Aorta (tissue), 5 donors: ENCODE data around the gene ERI3. TPM values are rescaled to one million over a fixed set of nuclear protein-coding genes. Genes with fewer than 3 reads are reported as not detected.
A peak's percentile ranks its signal among the peaks of the same experiment; 100 is the strongest.

Experiments used
- ATAC-seq: fragments of 200-7000 bp; cut with Tn5 transposase; one replicate; pipeline ENCODE4 v1.9.1; 2022; ENCODE audit warnings: moderate library complexity; ENCODE audit not compliant: low FRiP score
- DNase-seq, 2 donors: peaks; one replicate each; pipeline ENCODE4 v3.0.0-alpha.2; 2020
- H3K27ac ChIP-seq, 2 donors: one replicate each; pipeline ENCODE4 v1.5.1; 2013; ENCODE audit warnings: low read length in 2 of 2, mild to moderate bottlenecking in 2 of 2, moderate library complexity in 2 of 2, control low read depth in 1 of 2, inconsistent platforms in 1 of 2, low read depth in 1 of 2
- H3K27me3 ChIP-seq, 2 donors: one replicate each; pipeline ENCODE4 v1.6.1; 2013; ENCODE audit warnings: control low read depth in 1 of 2, low read length in 1 of 2, mild to moderate bottlenecking in 1 of 2, moderate library complexity in 1 of 2; ENCODE audit not compliant: insufficient read depth in 2 of 2, control insufficient read depth in 1 of 2
- H3K36me3 ChIP-seq, 2 donors: one replicate each; pipeline ENCODE4 v1.6.1; 2013; ENCODE audit warnings: control low read depth in 1 of 2, low read length in 1 of 2, mild to moderate bottlenecking in 1 of 2; ENCODE audit not compliant: insufficient read depth in 2 of 2, control insufficient read depth in 1 of 2
- H3K4me1 ChIP-seq, 2 donors: one replicate each; pipeline ENCODE4 v1.6.1; 2013; ENCODE audit warnings: low read length in 2 of 2, control low read depth in 1 of 2, mild to moderate bottlenecking in 1 of 2, moderate library complexity in 1 of 2; ENCODE audit not compliant: insufficient read depth in 2 of 2, control insufficient read depth in 1 of 2
- H3K4me3 ChIP-seq, 2 donors: one replicate each; pipeline ENCODE4 v1.5.1; 2013; ENCODE audit warnings: low read length in 2 of 2, control low read depth in 1 of 2, mild to moderate bottlenecking in 1 of 2
- H3K9me3 ChIP-seq: one replicate; pipeline ENCODE4 v1.6.1; 2013; ENCODE audit warnings: mild to moderate bottlenecking, low read length; ENCODE audit not compliant: control insufficient read depth
- WGBS, 2 donors: extraction: QIAGEN DNeasy Blood & Tissue Kit; methylation state at CpG; one replicate each; pipeline ENCODE4 v1.1.7; 2013; 5-methylcytosine and 5-hydroxymethylcytosine counted together
- intact Hi-C, 2 donors: fragments of 100-400 bp; cut with DNase I; formaldehyde crosslinking; loops; one replicate each; pipeline versions ENCODE4 v1.14.2 to v1.15.0; 2022
- polyA plus RNA-seq, 2 donors: library from polyadenylated mRNA; stranded (reverse); fragments of 200-250 nt; gene quantifications; one replicate each; pipeline ENCODE4 v1.2.3, GENCODE V29; 2013
- total RNA-seq, 2 donors: library from RNA; stranded (reverse); fragmentation: NEBNext Ultra II Directional; extraction: Animal tissue kit (Norgen Biotek cat#: 25700); gene quantifications; one replicate each; pipeline ENCODE4 v1.2.1, GENCODE V29; 2021
- donor health status: healthy with polysubstance abuse.
- donor health status: Bipolar disorder and iron deficiency.
- donor health status: DM: no; HTN: no; CAD: no.
- donor health status: DM: no; HTN: no; CAD: no.
- donor health status: DM: yes; HTN: yes; CAD: no.

The ERI3 gene
- total and polyA plus RNA-seq, 4 donors = 31.4 to 55.2 (median 44.9) TPM

GRCh38 chr1:44327679-44328491, 27.2 kb downstream of the ERI3 start:
- Histone ChIP-seq H3K4me3 (no peak overlapping the region), H3K27ac (peak overlapping the region in 1 of 2 donors; percentile 68), H3K36me3 (no peaks in the 10 kb centered on the region), H3K27me3 (no peaks in the 10 kb centered on the region), H3K9me3 (no peaks in the 10 kb centered on the region), H3K4me1 (peaks cover 2 to 4% of the 10 kb centered on the region in 2 donors)
- intact Hi-C loops = no loop called here
- 43 to 48% methylated on average over 8 of the region's 8 CpGs for WGBS, 2 donors
- peak; percentile 93 to 96 for DNase-seq
- ATAC-seq = peak; percentile 91

- H3K9me3 ChIP-seq = no peaks in the 10 kb centered on the region
- peak overlapping the region in 1 of 2 donors; percentile 9 for H3K27ac ChIP-seq
- no peak overlapping the region for H3K4me3 ChIP-seq
- intact Hi-C loops = no loop called here
- no peak for DNase-seq
- H3K27me3 ChIP-seq = no peaks in the 10 kb centered on the region
- H3K36me3 ChIP-seq = peaks cover 0 to 2% of the 10 kb centered on the region in 2 donors
- H3K4me1 ChIP-seq = peaks cover 2 to 4% of the 10 kb centered on the region in 2 donors
- ATAC-seq = no peak
Observed at GRCh38 chr1:44326821-44327465, 28.1 kb downstream of the ERI3 start.

GRCh38 chr1:44326024-44326701, 28.9 kb downstream of the ERI3 start:
- Histone ChIP-seq H3K27me3 (no peaks in the 10 kb centered on the region), H3K4me3 (no peak overlapping the region), H3K36me3 (peaks cover 0 to 2% of the 10 kb centered on the region in 2 donors), H3K9me3 (no peaks in the 10 kb centered on the region), H3K4me1 (peaks cover 2 to 4% of the 10 kb centered on the region in 2 donors), H3K27ac (no peak overlapping the region)
- WGBS, 2 donors = 68 to 74% methylated on average over 9 of the region's 9 CpGs
- ATAC-seq = no peak
- no peak for DNase-seq
- intact Hi-C loops = no loop called here

- H3K4me3 ChIP-seq = no peak overlapping the region
- peaks cover 2 to 4% of the 10 kb centered on the region in 2 donors for H3K4me1 ChIP-seq
- no peaks in the 10 kb centered on the region for H3K9me3 ChIP-seq
- no peaks in the 10 kb centered on the region for H3K27me3 ChIP-seq
- H3K27ac ChIP-seq = no peak overlapping the region
- ATAC-seq = no peak
- intact Hi-C loops = no loop called here
- no peak for DNase-seq
- WGBS, 2 donors = 94 to 98% methylated on average over 1 of the region's 1 CpG
- H3K36me3 ChIP-seq = peaks cover 0 to 5% of the 10 kb centered on the region in 2 donors
Observed at GRCh38 chr1:44323947-44324346, 31.1 kb downstream of the ERI3 start.

- H3K27me3 ChIP-seq = no peaks in the 10 kb centered on the region
- no peaks in the 10 kb centered on the region for H3K9me3 ChIP-seq
- DNase-seq = no peak
- H3K4me3 ChIP-seq = no peak overlapping the region
- 86 to 87% methylated on average over 3 of the region's 3 CpGs for WGBS, 2 donors
- no peak overlapping the region for H3K27ac ChIP-seq
- no peaks in the 10 kb centered on the region for H3K4me1 ChIP-seq
- no peak for ATAC-seq
- intact Hi-C loops = no loop called here
- H3K36me3 ChIP-seq = peaks cover 0 to 8% of the 10 kb centered on the region in 2 donors
Observed at GRCh38 chr1:44322367-44322766, 32.7 kb downstream of the ERI3 start.

GRCh38 chr1:44321466-44321865, 33.6 kb downstream of the ERI3 start:
- no peak overlapping the region for H3K4me3 ChIP-seq

GRCh38 chr1:44318097-44319088, 36.7 kb downstream of the ERI3 start:
- H3K36me3 ChIP-seq = peaks cover 0 to 8% of the 10 kb centered on the region in 2 donors
- ATAC-seq = no peak

More at GRCh38 chr1:44321466-44321865, 33.6 kb downstream of the ERI3 start:
- no peaks in the 10 kb centered on the region for H3K27me3 ChIP-seq
- intact Hi-C loops = no loop called here
- no peak overlapping the region for H3K27ac ChIP-seq
- peaks cover 0 to 8% of the 10 kb centered on the region in 2 donors for H3K36me3 ChIP-seq
- H3K9me3 ChIP-seq = no peaks in the 10 kb centered on the region
- ATAC-seq = no peak
- WGBS, 2 donors = 89 to 92% methylated on average over 2 of the region's 2 CpGs
- DNase-seq = no peak
- no peaks in the 10 kb centered on the region for H3K4me1 ChIP-seq

More at GRCh38 chr1:44318097-44319088, 36.7 kb downstream of the ERI3 start:
- H3K9me3 ChIP-seq = no peaks in the 10 kb centered on the region
- no peaks in the 10 kb centered on the region for H3K4me1 ChIP-seq
- no peak overlapping the region for H3K27ac ChIP-seq
- H3K4me3 ChIP-seq = no peak overlapping the region
- no peaks in the 10 kb centered on the region for H3K27me3 ChIP-seq
- DNase-seq = no peak
- 51 to 52% methylated on average over 9 of the region's 9 CpGs for WGBS, 2 donors
- intact Hi-C loops = loop anchor here in 1 of 2 donors (5.0 kb wide), 1 partner anchor 34 kb away; no protein-coding TSS in a partner anchor
